GM23248 (cell line): ENCODE data around the gene SPPL3.

Experiments
- EZH2 ChIP-seq: fragments of 200-600 bp; sonication (generic); IDR thresholded peaks from 2 replicates; pipeline ENCODE4 v1.6.1; 2018; ENCODE audit warnings: antibody characterized with exemption, mild to moderate bottlenecking; ENCODE audit not compliant: insufficient read depth, poor library complexity, severe bottlenecking
- EZH2phosphoT487 ChIP-seq: fragments of 200-600 bp; sonication (generic); IDR thresholded peaks from 2 replicates; pipeline ENCODE4 v1.6.1; 2018; ENCODE audit warnings: antibody characterized with exemption, moderate library complexity, mild to moderate bottlenecking, low read depth; ENCODE audit not compliant: insufficient read depth

DNA sequence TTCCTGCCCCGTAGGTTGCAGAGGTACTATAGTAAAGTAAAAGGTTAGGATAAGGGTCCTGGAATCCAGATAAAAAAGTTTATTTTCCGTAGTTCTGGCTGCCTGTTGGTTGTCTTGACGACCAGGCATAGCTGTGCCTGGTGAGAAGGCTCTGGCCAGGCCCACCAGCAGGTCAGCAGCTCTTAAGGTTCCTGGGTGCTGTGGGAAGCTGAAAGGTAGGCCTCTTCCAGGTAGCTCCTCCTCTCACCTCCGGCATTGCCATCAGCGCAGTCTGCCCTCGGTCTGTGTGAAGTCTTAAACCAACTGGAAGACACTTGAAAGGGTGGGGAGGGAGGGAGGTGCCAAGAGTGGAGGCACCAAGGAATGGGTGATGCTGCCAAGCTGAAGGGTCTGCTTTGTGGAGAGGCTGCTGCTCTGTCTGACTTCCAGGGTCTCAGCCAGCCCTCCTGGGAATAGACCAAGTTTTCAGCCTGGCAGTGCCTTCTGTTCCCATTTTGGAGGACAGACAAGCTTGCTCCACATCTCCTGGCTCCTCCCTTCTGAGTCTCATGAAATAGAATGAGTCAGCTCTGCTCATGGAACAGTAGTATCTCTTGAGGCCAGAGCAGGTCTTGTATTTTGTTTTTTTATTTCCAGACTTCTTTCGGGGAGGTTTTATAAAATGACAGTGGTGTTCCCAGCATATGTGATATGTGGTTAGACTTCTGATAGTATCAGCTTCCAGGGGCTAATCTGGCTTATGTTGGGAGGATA, 183.7 kb downstream of the SPPL3 start:
- TF ChIP-seq EZH2 (no peak), EZH2phosphoT487 (no peak)
